T-helper 2 cell (primary cell): ENCODE data around the gene TUBA1A.
A peak's percentile ranks its signal among the peaks of the same experiment; 100 is the strongest.
"Not testable (repeated sequence)": the region's sequence is repeated elsewhere in the genome, so short reads cannot be mapped to it uniquely, and the experiment has no call there.

ENCODE experiments used
- DNase-seq, 5 experiments: peaks; one replicate each; pipeline versions ENCODE4 v3.0.0 to v3.0.0-alpha.2; 2012 to 2022
- total RNA-seq, 2 donors: gene quantifications; one replicate each; lab custom pipeline; 2026; lab: John Stamatoyannopoulos, UW

Gene TUBA1A
- total RNA-seq: 486 to 521 reads per million in 2 donors

GRCh38 chr12:49188916-49189367 lies at the start of gene TUBA1A:
TUBA1A (minus strand) TSS chr12:49189080; CDS start chr12:49188979, 101 bp downstream.
- peak; percentile 78 to 100 (median 94) for DNase-seq

- peak in 1 of 5 experiments; percentile 23 for DNase-seq
Measured at GRCh38 chr12:49236423-49236822, 47.5 kb upstream of the TUBA1A start.

GRCh38 chr12:49233842-49234526 lies 45.1 kb upstream of the TUBA1A start:
- no peak for DNase-seq

- DNase-seq: no peak
Measured at GRCh38 chr12:49232940-49233841, 44.3 kb upstream of the TUBA1A start.

- no peak for DNase-seq
Measured at GRCh38 chr12:49231878-49232655, 43.2 kb upstream of the TUBA1A start.

- no peak for DNase-seq
Measured at GRCh38 chr12:49230805-49231194, 41.9 kb upstream of the TUBA1A start.

- no peak for DNase-seq
Measured at GRCh38 chr12:49230176-49230804, 41.4 kb upstream of the TUBA1A start.

GRCh38 chr12:49228653-49229052 lies 39.8 kb upstream of the TUBA1A start:
- DNase-seq: no peak

GRCh38 chr12:49227713-49228112 lies 38.8 kb upstream of the TUBA1A start:
- no peak for DNase-seq

- no peak for DNase-seq
Measured at GRCh38 chr12:49225576-49226166, 36.8 kb upstream of the TUBA1A start.

GRCh38 chr12:49223590-49224369 lies 34.9 kb upstream of the TUBA1A start:
- no peak for DNase-seq

- no peak for DNase-seq
Measured at GRCh38 chr12:49223122-49223521, 34.2 kb upstream of the TUBA1A start.

- DNase-seq: no peak
Measured at GRCh38 chr12:49220972-49221371, 32.1 kb upstream of the TUBA1A start.

- DNase-seq: no peak
Measured at GRCh38 chr12:49219417-49220026, 30.6 kb upstream of the TUBA1A start.

GRCh38 chr12:49212572-49212971 lies 23.7 kb upstream of the TUBA1A start:
- DNase-seq: no peak

GRCh38 chr12:49210703-49211102 lies 21.8 kb upstream of the TUBA1A start:
- DNase-seq: not testable (repeated sequence)

- no peak for DNase-seq
Measured at GRCh38 chr12:49208676-49209075, 19.8 kb upstream of the TUBA1A start.

- DNase-seq: no peak
Measured at GRCh38 chr12:49208146-49208545, 19.3 kb upstream of the TUBA1A start.

- no peak for DNase-seq
Measured at GRCh38 chr12:49206389-49206788, 17.5 kb upstream of the TUBA1A start.

- DNase-seq: peak in 1 of 5 experiments; percentile 47
Measured at GRCh38 chr12:49201595-49202295, 12.9 kb upstream of the TUBA1A start.
